SK-N-SH treated with all-trans-retinoic acid at 6 μM for 48 hours (cell line): Measurements from ENCODE around the gene KANTR.

Experiments
- CSDC2 ChIP-seq: fragments of 250-450 bp; sonication (Bioruptor Pico); IDR thresholded peaks from 2 replicates; pipeline ENCODE4 v1.5.0; 2020; ENCODE audit warnings: mild to moderate bottlenecking, moderate library complexity
- RARB ChIP-seq: fragments of 250-450 bp; sonication (Bioruptor Pico); IDR thresholded peaks from 2 replicates; pipeline ENCODE4 v1.8.0; 2021; ENCODE audit warnings: mild to moderate bottlenecking, moderate library complexity
- TCF4 ChIP-seq: fragments of 250-450 bp; sonication (Bioruptor Pico); IDR thresholded peaks from 2 replicates; pipeline ENCODE4 v1.8.0; 2021; ENCODE audit warnings: mild to moderate bottlenecking, moderate library complexity, borderline replicate concordance
- TOX ChIP-seq: fragments of 250-450 bp; sonication (Bioruptor Pico); IDR thresholded peaks from 2 replicates; pipeline ENCODE4 v1.8.0; 2021; ENCODE audit warnings: mild to moderate bottlenecking, moderate library complexity, borderline replicate concordance
- TF ChIP-seq, protein P1 (sequence below): fragments of 250-450 bp; sonication (Bioruptor Pico); IDR thresholded peaks from 2 replicates; pipeline ENCODE4 v1.5.1; 2020; ENCODE audit warnings: low read depth, mild to moderate bottlenecking, moderate library complexity
- TF ChIP-seq, protein P2 (sequence below): fragments of 250-450 bp; sonication (Bioruptor Pico); IDR thresholded peaks from 2 replicates; pipeline ENCODE4 v1.8.0; 2020; ENCODE audit warnings: mild to moderate bottlenecking, moderate library complexity, borderline replicate concordance
- TF ChIP-seq, protein P3 (sequence below): fragments of 250-450 bp; sonication (Bioruptor Pico); IDR thresholded peaks from 2 replicates; pipeline ENCODE4 v1.5.1; 2021; ENCODE audit warnings: mild to moderate bottlenecking, moderate library complexity

DNA sequence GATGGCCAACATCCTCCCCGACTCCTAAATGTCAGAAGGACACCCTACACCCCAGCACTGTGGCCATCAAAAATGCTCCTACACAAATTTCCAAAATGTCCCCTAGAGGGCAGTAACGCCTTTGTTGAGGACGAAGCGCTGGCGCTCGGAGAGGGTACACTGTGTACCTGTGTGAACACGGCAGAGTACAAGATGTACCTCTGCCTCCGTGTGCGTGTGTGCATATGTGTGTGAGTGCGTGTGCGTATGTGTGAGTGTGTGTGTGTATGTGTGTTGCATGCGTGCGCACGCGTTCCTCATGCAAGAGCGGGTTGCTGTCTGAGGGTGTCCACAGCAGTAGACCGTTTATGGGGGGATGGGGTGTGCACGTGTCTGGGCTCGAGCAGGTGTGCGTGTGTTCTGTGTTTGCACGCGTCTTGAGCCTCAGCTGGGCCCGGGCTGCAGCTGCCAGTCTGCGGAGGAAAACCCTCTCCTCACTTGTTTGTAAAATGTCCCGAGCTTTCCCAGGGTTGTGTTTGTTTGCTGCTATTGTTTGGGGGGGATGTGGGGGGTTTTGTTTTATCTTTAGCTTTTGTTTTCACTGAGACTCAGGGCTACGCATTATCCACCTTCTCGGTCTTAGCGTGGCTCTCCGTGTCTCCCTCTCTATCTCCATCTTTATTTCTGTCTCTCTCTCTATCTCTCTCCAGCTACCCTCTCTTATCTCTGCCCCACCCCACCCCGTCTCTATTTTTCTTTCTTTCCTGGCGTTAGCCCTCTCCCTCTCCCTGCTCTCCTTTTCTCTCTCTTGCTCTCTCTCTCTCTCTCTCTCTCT is 22.1 kb upstream of the KANTR start:
- TF ChIP-seq, protein P1, sequence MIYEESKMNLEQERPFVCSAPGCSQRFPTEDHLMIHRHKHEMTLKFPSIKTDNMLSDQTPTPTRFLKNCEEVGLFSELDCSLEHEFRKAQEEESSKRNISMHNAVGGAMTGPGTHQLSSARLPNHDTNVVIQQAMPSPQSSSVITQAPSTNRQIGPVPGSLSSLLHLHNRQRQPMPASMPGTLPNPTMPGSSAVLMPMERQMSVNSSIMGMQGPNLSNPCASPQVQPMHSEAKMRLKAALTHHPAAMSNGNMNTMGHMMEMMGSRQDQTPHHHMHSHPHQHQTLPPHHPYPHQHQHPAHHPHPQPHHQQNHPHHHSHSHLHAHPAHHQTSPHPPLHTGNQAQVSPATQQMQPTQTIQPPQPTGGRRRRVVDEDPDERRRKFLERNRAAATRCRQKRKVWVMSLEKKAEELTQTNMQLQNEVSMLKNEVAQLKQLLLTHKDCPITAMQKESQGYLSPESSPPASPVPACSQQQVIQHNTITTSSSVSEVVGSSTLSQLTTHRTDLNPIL, result no peak
- TF ChIP-seq, protein P2, sequence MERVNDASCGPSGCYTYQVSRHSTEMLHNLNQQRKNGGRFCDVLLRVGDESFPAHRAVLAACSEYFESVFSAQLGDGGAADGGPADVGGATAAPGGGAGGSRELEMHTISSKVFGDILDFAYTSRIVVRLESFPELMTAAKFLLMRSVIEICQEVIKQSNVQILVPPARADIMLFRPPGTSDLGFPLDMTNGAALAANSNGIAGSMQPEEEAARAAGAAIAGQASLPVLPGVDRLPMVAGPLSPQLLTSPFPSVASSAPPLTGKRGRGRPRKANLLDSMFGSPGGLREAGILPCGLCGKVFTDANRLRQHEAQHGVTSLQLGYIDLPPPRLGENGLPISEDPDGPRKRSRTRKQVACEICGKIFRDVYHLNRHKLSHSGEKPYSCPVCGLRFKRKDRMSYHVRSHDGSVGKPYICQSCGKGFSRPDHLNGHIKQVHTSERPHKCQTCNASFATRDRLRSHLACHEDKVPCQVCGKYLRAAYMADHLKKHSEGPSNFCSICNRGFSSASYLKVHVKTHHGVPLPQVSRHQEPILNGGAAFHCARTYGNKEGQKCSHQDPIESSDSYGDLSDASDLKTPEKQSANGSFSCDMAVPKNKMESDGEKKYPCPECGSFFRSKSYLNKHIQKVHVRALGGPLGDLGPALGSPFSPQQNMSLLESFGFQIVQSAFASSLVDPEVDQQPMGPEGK (CRISPR knock-in tag), result no peak
- no peak for TF ChIP-seq TCF4 (CRISPR knock-in tag)
- TF ChIP-seq, protein P3, sequence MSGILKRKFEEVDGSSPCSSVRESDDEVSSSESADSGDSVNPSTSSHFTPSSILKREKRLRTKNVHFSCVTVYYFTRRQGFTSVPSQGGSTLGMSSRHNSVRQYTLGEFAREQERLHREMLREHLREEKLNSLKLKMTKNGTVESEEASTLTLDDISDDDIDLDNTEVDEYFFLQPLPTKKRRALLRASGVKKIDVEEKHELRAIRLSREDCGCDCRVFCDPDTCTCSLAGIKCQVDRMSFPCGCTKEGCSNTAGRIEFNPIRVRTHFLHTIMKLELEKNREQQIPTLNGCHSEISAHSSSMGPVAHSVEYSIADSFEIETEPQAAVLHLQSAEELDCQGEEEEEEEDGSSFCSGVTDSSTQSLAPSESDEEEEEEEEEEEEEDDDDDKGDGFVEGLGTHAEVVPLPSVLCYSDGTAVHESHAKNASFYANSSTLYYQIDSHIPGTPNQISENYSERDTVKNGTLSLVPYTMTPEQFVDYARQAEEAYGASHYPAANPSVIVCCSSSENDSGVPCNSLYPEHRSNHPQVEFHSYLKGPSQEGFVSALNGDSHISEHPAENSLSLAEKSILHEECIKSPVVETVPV, result no peak
- no peak for TF ChIP-seq TOX (CRISPR knock-in tag)
- TF ChIP-seq RARB (CRISPR knock-in tag), result no peak
- no peak for TF ChIP-seq CSDC2
